Type B pancreatic cell (in vitro differentiated cells): ENCODE measurements around the gene NOG. TPM values are rescaled to one million over a fixed set of nuclear protein-coding genes. Genes with fewer than 3 reads are reported as not detected.

ENCODE experiments used
- DNase-seq: peaks from one replicate; pipeline ENCODE4 v3.0.0; 2021; ENCODE audit warnings: mixed read lengths; ENCODE audit not compliant: unreplicated experiment; ENCODE audit errors: extremely low spot score
- H3K27ac Mint-ChIP-seq: 2 replicates; pipeline ENCODE4 v1.8.0; 2021; ENCODE audit warnings: mild to moderate bottlenecking, mixed read lengths
- H3K27me3 Mint-ChIP-seq: 2 replicates; pipeline ENCODE4 v1.8.0; 2021; ENCODE audit warnings: mixed read lengths
- H3K36me3 Mint-ChIP-seq: 2 replicates; pipeline ENCODE4 v1.8.0; 2021; ENCODE audit warnings: mixed read lengths
- H3K4me1 Mint-ChIP-seq: one replicate; pipeline ENCODE4 v1.8.0; 2021; ENCODE audit warnings: mixed read lengths; ENCODE audit not compliant: unreplicated experiment
- H3K4me3 Mint-ChIP-seq: 2 replicates; pipeline ENCODE4 v1.8.0; 2021; ENCODE audit warnings: mild to moderate bottlenecking, mixed read lengths
- H3K9me3 Mint-ChIP-seq: 2 replicates; pipeline ENCODE4 v1.8.0; 2021; ENCODE audit warnings: mixed read lengths
- CTCF ChIP-seq: fragments of 200-600 bp; sonication (generic); conservative IDR thresholded peaks from 2 replicates; pipeline ENCODE4 v1.5.0; 2021; ENCODE audit warnings: antibody characterized with exemption, mild to moderate bottlenecking
- long read RNA-seq: library from polyadenylated mRNA; unstranded; transcript quantifications from one replicate; pipeline ENCODE4 v2.0.0, GENCODE V29; 2020
- total RNA-seq: library from RNA; stranded (reverse); gene quantifications from 2 replicates; pipeline ENCODE4 v1.2.1, GENCODE V29; 2021; ENCODE audit warnings: low replicate concordance

The NOG gene
- total RNA-seq, result 1.7 and 13.7 TPM in 2 replicates
- long read RNA-seq, result 0 reads

GRCh38 chr17:56593646-56594319 lies at the start of gene NOG:
Gene NOG (plus strand): TSS chr17:56593699. CDS start chr17:56594224, 525 bp downstream.
- peaks cover 69% of the 10 kb centered on the region for H3K27me3 Mint-ChIP-seq
- no peaks in the 10 kb centered on the region for H3K9me3 Mint-ChIP-seq
- peaks cover 17% of the 10 kb centered on the region for H3K4me1 Mint-ChIP-seq
- H3K36me3 Mint-ChIP-seq, result no peaks in the 10 kb centered on the region
- H3K27ac Mint-ChIP-seq, result peak within 1 kb of the TSS; percentile 43
- DNase-seq, result peak; percentile 81
- H3K4me3 Mint-ChIP-seq, result peak within 1 kb of the TSS; percentile 89
- no peak for TF ChIP-seq CTCF

GRCh38 chr17:56545106-56545505 lies 48.4 kb upstream of the NOG start:
- Mint-ChIP-seq H3K27ac (no peak overlapping the region), H3K4me3 (no peak overlapping the region), H3K36me3 (no peaks in the 10 kb centered on the region), H3K27me3 (no peaks in the 10 kb centered on the region), H3K4me1 (peaks cover 9% of the 10 kb centered on the region), H3K9me3 (peaks cover 5% of the 10 kb centered on the region)
- TF ChIP-seq CTCF, result no peak
- DNase-seq, result no peak

GRCh38 chr17:56545930-56546329 lies 47.6 kb upstream of the NOG start:
- H3K4me3 Mint-ChIP-seq, result no peak overlapping the region
- H3K4me1 Mint-ChIP-seq, result peaks cover 6% of the 10 kb centered on the region
- no peaks in the 10 kb centered on the region for H3K36me3 Mint-ChIP-seq
- no peaks in the 10 kb centered on the region for H3K27me3 Mint-ChIP-seq
- H3K9me3 Mint-ChIP-seq, result peaks cover 5% of the 10 kb centered on the region
- no peak overlapping the region for H3K27ac Mint-ChIP-seq
- no peak for DNase-seq
- no peak for TF ChIP-seq CTCF

- Mint-ChIP-seq H3K36me3 (no peaks in the 10 kb centered on the region), H3K27ac (no peak overlapping the region), H3K4me3 (no peak overlapping the region), H3K27me3 (no peaks in the 10 kb centered on the region), H3K9me3 (peaks cover 5% of the 10 kb centered on the region), H3K4me1 (no peaks in the 10 kb centered on the region)
- TF ChIP-seq CTCF, result no peak
- DNase-seq, result no peak
Measured at GRCh38 chr17:56548661-56549060, 44.8 kb upstream of the NOG start.

- Mint-ChIP-seq H3K9me3 (peaks cover 5% of the 10 kb centered on the region), H3K4me3 (no peak overlapping the region), H3K27me3 (no peaks in the 10 kb centered on the region), H3K4me1 (no peaks in the 10 kb centered on the region), H3K27ac (no peak overlapping the region), H3K36me3 (no peaks in the 10 kb centered on the region)
- no peak for DNase-seq
- TF ChIP-seq CTCF, result no peak
Measured at GRCh38 chr17:56549501-56549900, 44.0 kb upstream of the NOG start.
